Fibroblast of peridontal ligament (primary cell): Measurements from ENCODE around the gene NINJ2.
A peak's percentile ranks its signal among the peaks of the same experiment; 100 is the strongest.

Experiments
- DNase-seq: peaks from one replicate; pipeline ENCODE4 v3.0.0-alpha.2; 2010; ENCODE audit errors: extremely low read depth

NINJ2 gene

DNA sequence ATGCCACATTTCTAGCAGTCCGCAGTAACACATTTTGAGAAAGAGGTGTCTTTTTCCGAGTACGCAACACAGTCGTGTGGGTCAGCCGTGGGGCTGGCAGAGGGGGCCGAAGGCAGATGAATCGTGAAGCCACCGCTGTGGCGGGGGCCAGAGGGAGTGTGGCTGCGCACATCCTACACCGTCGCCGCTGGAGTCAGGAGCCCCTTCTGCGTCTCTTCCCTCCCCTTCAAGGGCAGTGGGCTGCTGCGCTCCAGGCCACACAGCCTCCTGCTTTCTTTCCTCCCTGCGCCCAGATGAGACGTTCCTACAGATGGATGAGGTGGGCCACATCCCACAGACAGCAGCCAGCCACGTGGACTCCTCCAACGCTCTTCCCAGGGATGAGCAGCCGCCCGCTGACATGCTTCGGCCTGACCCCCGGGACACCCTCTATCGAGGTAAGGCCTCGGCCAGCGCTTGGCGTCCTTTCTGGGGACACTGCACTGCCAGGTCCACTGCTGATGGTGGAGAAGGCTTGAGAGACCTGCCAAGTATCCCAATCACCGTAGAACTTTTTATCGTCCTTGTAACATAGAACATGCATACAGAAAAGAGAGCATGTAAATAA, 113.7 kb downstream of the NINJ2 start:
- no peak for DNase-seq

DNA sequence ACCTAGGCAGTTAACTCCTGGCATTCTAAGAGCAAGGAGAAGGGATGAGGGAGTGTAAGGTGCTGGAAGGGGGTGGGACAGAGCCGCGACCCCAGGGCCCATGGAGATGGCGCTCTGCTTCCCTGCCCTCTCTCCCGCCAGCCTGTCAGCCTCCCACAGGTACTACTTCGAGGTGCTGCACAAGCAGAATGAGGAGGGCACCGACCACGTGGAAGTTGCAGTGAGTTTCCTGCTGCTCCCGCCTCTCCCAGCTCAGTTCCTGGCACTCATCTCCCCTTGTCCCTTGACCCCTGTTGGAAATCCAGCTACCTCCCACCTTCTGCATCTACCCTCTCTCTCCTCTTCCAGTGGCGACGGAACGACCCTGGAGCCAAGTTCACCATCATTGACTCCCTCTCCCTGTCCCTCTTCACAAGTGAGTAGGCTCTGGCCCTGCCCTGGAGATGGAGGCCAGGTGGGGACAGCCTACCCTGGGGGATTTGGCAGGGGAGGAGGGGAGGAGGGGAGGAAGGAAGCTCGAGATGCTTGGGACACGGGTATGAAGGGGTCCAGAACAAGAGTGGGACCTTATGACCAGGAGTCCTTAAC, 115.3 kb downstream of the NINJ2 start:
- no peak for DNase-seq

DNA sequence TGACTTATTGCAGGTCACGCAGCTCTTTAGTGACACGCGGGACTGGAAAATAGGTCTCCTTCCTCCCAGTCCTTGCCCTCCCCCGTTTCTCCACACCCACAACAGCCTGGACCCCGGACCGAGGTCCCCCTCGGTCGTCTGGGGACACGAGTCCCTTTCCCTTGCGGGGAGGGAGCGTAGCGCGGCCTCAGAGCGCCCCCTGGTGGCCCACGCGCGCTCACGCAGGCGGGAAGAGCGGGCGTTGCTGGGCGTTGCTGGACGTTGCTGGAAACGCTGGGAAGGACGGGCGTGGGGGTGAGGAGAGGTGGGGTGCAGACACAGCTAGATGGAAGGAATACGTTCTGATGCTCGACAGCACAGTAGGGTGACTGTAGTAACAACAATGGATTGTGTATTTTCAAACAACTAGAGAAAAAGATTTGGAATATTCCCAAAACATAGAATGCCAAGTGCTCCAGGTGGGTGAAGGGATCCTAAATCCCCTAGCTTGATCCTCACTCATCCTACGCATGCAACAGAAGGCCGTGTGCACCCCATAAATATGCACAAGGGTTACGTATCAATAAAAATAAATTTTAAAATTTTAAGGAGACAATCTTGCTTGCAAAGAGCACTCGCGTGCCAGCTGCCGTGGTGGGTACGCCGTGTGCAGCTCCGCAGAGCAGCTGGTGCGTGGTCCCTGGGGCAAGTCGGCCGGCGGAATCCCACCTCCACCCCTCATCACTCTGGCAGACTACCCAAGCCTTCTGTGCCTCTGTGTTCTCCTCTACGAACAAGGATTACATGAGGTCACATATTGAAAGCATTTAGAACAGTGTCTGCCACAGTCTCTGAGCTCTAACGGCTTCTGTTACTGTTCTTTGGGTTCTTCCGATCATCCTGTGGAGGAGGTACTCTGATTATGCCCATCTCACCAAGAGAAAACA, 116.1 kb downstream of the NINJ2 start:
- DNase-seq, result peak; percentile 36

DNA sequence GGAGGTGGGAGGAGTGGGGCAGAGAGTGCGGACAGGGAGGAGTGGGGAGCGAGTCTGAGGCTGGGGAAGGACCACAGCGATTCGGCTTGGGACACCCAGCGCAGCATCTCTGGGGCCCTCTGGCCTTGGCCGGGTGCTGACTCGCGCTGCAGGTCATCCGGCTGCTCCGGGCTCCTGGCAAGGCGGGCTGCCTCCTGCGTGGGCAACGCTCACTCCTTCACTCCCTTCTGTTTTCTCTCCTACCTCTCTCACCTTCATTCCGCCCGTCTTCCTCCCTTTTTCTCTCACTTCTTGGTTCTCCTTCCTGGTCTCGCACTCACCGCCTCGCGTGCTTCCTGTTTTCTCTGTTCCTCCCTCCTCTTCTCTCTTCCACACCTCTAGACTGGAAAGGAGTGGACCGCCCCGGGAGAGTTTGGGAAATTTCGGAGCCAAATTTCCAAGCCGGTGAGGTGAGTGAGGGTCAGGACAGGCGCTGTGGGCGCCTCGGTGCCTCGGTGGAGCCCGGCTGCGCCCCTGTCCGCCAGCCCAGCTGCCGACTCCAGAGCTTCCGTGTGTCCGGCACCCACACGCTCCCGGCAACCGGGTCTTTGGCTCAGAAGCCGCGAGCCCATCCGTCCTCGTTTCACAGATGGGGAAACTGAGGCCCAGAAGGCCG, 116.9 kb downstream of the NINJ2 start:
- DNase-seq, result no peak

DNA sequence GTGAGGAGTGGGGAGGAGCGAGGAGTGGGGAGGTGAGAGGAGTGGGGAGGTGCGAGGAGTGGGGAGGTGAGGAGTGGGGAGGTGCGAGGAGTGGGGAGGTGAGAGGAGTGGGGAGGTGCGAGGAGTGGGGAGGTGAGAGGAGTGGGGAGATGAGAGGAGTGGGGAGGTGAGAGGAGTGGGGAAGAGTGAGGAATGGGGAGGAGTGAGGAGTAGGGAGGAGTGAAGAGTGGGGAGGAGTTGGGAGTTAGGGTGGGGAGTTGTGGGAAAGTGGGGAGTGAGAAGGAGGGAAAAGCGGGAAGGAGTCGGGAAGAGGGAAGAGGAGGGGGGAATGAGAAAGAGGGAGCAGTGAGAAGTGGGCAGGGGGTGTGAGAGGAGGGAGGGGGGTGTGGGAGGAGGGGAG, 117.4 kb downstream of the NINJ2 start:
- no peak for DNase-seq

DNA sequence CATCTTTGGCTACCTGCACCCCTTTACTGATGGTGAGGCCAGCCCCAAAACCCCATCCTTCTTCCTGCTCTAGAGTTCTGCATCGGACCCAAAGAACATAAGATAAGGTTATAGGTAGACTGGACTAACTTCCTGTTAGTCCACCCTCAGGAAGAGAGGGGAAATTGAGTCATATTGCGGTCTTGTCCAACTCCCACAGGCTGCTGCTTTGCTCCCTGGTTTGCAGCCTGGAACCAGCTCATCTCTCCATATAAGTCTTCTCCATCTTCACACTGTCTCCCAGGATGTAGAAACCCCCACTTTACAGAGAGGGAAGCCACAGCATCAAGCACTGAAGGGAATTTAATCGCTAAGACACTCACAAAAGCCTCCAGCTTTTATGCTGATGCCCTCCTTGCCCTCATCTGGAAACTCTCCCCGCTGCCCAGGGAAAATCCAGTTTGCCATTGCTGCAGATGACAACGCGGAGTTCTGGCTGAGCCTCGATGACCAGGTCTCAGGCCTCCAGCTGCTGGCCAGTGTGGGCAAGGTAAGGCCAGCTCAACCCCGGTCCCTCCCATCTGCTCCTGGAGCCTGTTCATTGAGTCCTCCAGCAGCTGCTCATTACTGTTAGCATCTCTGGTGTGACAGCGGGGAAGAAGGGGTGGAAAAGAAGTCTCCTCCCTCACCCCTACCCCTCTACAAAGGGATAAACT, 118.2 kb downstream of the NINJ2 start:
- no peak for DNase-seq

DNA sequence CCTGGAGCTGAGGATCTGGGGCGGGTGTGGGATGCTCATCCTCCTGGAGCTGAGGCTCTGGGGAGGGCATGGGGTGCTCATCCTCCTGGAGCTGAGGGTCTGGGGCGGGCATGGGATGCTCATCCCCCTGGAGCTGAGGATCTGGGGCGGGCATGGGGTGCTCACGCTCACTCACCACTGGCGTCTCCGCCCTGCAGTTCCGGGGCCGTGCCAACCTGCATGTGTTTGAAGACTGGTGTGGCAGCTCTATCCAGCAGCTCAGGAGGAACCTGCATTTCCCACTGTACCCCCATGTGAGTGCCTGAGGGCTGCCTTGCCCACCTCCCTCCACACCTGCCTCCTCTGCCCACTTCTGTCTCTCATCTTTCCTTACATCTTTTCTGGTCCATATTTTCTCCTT, 119.1 kb downstream of the NINJ2 start:
- no peak for DNase-seq

DNA sequence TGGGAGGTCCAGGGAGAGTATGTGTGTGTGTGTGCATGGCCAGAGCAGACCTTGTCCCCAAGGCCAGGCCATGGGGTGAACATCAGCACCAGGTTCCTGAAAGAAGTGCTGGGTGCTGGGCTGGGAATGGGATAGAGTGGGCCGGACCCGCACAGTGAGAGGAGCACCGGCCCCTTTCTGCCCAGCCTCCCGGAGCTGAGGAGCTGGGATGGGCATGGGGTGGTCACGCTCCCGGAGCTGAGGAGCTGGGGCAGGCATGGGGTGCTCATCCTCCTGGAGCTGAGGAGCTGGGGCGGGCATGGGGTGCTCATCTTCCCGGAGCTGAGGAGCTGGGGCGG, 120.2 kb downstream of the NINJ2 start:
- DNase-seq, result no peak

DNA sequence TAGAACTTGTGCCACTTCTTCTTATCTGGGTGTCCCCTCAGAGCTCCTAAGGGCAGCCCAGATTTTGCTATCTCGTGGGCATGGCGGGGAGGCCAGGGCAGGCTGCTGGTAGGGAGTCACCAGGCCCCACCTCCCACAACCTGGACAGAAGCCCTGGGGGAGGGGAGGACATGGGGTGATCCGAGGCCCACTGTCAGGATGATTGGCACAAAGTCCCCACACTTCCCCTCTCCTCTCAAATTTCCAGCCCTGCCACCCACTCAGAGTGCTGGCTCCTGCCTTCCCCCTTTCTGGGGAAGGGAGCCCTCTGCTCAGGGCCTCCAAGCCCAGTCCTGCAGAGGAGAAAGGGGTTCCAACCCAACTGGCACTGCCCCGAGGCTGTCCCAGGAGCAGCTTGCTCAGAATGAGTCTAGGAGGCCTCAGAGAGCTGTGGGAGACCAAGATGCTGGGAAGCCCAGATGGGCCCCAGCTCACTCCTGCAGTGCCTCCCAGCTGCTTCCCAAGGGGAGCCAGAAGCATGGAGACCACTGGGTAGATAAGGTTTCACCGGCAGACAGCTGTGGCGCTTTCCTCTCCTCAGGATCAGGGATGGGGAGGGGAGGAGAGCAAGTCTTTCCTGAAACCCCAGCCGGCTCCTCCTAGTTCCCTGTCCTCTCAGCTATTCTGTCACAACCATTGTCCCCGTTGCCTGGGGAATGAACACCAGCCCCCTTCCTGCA, 120.7 kb downstream of the NINJ2 start:
- DNase-seq, result no peak

DNA sequence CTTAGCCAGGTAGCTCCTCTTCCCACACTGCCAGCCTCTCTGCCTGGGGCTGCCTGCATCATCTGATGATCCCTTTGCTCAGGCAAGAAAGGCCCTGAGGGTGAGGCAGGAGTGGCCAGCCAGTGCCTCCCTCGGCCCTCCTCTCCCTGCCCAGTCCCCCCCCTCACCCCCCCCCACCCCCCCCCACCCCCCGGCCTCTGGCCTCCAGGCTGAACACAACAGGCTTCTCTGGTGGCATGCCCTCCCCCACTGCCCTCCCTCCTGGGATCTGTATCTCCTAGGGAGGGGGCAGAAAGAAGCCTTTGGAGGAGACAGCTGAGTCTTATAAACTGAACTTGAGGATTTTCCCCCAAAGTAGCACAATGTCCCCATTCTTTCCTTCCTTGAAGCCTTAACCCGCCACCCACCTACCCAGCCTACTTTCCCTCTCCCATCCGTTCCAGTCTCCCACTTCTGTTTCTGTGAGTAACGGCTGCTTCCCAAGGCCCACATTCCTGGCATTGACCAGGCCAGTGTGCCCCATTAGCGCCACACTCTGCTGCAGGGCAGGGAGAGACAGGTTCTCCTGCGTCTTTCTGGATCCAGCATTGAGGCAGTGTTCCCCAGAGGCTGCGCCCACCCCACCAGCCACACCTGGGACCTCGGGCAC, 121.4 kb downstream of the NINJ2 start:
- DNase-seq, result no peak

DNA sequence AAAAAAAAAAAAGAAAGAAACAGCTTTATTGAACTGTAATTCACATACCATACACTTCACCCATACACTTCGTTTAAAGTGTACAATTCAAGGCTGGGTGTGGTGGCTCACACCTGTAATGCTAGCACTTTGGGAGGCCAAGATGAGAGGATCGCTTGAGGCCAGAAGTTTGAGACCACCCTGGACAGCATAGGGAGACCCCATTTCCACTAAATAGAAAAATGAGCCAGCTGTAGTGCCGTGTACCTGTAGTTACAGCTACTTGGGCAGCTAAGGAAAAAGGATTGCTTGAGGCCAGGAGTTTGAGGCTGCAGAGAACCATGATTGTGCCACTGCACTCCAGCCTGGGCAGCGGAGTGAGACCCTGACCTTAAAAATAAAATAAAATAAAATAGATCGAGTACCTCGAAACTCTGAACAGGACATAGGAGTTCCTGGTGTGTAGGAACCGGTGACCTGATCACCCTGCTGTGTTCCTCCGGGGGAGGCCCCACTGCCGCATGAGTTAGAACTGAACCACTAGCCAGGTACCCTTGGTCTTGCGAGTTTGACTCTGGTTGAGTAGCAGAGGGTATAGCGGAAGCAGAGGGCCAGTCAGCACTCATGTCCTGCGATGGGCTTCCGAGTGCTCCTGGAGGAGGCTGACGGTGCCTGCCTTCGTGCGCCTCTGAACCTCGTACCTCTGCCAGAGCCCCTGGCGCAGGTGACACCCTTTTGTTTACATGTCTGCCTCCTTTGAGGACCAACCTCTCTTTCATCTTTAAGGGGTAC, 123.5 kb downstream of the NINJ2 start:
- DNase-seq, result no peak

DNA sequence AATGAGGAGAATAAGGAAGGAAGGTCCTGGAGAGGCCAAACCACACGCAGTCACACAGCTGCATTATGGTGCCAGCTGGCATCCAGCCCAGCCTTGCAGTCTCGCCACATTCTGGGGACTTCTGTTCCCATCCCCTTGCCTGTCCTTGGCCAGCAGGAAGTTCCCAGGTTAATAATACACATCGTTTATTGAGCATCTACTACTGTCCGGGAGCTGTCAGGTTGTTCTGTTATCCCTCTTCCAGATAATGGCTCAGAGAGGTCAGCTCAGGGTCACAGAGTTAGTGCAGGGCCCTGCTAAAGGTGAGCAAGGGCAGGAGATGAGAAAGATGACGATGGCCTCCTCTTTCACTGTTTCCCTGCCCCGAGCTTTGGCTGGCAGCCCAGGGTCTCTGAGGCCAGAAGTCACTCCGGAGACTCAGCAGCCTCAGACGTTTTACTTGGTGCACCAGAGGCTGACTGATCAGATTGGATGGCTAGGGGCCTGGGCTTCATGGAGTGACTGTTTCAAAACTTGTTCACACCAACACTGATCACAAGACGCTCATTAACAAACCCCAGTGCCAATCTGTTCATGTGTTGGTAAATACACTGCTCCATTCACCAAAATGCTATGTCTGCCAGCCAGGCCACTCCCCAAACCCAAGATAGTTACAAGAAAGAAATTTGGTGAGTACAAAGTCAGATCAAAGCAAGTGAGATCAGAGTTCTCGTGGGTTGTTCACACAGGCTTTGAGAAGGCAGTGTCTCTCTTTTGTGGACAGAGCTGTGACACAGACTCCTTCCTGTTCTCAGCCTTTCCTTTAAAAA, 124.3 kb downstream of the NINJ2 start:
- DNase-seq, result peak; percentile 17

DNA sequence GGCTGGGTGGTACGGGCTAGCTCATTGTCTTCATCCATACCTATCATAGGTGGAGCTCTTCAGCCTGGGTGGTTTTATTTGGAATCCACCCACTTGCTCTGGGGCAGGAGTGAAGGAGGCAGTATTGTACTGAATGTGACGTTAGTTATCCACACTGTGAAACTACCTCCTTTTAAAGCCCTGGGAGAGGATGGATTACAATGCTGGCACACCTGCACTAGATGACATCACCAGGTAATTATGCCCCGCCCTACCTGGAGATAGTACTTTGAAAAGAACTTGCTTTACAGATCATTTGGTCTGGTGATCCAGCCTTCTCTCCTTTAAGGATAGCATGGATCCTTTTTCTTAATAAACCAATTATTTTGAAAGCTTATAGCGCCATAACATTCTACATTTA, 125.5 kb downstream of the NINJ2 start:
- no peak for DNase-seq

DNA sequence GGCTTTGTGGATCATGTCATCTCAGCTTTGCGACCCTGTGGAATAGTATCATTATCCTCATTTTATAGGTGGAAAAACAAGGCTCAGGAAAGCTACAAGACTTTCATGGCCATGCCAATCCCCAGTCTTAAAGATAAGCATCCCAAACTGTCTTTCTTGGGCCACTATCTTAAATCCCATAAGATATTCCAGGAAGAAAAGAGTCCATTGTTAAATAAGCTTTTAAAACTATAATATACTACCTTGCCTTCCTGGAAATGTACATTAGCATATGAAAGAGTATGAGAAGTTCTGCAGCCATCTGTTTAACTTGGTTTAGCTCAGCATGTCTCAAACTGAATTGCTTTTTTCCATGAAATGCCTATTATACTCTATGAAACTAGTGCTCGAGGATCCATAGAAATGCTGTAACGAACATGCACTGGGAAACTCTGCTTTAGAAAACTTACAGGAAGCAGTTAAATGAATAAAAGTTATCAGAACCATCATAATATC, 126.4 kb downstream of the NINJ2 start:
- no peak for DNase-seq

DNA sequence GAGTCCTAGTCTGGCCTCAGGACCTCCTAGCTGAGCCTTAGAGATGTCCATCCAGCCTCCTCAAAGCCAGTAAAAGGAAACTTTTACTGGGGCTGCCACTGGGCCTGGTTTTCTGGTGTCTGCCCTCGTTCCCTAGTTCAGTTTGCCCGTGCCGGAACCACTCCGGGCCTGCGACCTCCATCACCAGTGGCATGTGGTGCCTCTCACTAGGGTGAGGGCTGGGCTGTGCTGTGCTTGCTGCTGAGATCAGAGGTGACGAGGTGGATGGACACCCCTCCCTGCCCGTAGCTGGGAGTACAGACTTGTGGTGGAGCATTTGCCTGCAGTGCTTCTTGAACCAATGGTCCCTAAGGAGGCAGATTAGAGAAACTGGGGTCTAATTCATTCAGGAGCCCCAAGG, 127.8 kb downstream of the NINJ2 start:
- no peak for DNase-seq

DNA sequence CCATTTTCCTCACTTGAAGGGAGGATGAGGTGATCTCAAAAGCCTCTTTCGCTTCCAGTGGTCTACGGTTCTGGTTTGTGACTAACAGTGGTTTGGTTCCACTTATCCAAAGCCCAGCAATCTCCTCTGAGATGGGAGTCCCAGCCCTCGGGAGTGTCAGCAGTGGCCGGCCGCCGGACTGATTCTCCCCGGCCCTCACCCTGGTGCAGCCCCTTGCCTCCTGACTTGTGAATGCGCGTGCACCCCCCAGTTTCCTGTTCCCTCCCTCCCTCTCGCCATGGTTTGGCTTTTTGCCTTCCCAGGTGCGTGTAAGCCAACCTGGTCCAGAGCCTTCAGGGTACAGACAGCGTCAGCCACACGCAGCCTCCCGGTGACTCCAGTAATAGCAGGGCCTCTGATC, 129.0 kb downstream of the NINJ2 start:
- DNase-seq, result no peak

DNA sequence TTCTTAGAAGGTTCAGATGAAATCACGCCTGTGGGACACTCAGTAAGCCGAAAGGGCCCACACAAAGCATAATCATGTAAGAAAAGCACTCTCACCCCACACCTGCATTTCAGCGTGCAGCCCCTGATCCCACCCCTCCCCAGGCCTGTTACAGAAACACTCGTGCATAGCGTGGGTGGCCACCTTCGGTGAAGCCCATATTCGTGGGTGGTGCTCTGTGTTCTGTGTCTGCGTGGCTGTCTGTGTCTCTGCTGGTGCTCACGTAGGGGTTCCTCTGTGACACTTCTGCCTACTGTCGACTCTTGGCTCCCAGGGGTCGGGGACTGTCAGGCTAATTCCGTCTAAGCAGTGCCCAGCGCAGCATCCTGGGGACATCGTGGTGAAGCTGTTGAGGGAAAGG, 129.5 kb downstream of the NINJ2 start:
- DNase-seq, result no peak

DNA sequence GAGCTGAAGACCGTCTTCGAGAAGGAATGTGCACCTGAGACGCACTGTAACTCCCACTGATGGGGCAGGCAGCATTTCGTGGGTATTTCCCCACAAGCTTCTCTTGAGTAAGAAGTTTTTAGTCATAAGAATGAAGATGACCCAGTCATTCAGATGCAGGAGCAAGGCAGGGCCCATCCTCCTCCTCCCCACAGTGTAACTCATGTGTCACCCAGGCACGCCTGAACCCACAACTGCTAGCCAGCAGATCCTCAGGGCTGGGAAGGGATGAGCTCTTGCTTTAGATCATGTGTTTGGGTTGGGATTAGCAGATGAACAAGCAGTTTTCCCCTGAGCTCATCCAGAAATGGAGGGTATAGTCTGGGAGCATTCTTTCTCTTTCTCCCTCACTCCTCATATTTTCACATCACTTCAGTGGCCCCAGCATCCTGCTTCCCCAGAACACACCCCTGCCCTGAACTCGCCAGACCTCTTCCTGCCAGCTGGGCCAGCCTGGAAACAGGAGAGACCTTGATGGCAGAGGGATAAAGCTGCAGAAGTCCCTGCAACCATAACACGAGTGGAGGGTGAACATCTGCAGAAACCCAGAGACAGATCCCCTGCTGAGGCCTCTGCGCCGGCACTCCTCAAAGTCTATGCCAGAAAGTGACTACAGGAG, 130.2 kb downstream of the NINJ2 start:
- DNase-seq, result peak; percentile 46
